Measurements from ENCODE around the gene NFE2L1. TPM values are rescaled to one million over a fixed set of nuclear protein-coding genes. Genes with fewer than 3 reads are reported as not detected.
A peak's percentile ranks its signal among the peaks of the same experiment; 100 is the strongest.

The NFE2L1 gene
- total and polyA plus RNA-seq, 9 of the 15 experiments (the other 6 are each of a cell fraction or from before 2014, with no cell fraction given) = 2.0 to 68.6 (median 39.7) TPM

DNA sequence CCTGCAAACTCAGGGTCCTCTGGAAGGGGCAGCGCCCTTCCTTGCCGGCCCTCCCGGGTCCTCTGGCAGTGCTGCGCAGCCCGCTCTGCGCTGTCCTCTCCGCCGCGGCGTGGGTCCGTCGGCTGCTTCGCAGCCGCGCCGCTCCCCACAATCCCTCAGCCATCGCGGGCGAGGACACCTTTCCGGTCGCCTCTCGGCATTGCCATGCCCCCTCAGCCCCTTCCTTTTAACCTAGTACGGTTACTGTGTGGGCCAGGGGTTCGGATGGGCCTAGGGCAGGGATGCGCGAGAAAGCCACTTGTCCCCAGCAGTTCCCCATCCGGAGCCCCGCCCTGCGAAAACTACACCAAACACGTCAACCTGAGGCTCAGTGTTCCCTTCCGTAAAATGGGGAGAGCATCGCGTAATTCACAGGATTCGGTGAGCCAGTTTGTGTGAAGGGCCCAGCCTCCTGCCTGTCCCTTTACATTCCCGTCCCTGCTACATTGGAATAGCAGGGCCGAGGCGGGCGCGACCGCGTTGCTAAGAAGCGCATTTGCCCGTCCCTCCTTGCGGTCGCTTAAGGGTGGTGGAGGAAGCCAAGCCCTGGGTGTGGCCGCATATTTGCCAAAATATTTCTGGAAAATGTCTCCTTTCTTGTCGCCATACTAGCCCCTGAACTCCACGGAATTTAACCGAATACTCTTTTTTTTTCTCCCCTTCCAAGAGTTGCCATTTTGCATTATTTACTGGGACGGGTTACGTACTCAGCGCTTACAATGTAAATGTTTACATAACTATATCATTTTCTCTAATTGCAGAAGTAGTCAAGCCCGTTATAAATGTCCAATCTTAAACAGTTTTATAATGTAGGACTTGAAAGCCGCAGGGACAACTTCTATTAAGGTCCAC lies 23.8 kb upstream of the NFE2L1 start:
- Histone ChIP-seq H3K4me1 (replicated peaks in 1 of 2; ENCODE audit: control insufficient read depth in 2 of 2, insufficient read depth in 2 of 2, low read length in 2 of 2) (peaks cover 23 to 39% of the 10 kb centered on the region in 2 experiments; a peak in 4 of 5 replicates), H3K27me3 (ENCODE audit: control insufficient read depth in 2 of 2, insufficient read depth in 2 of 2, low read length in 2 of 2) (no peaks in the 10 kb centered on the region), H3K9me3 (replicated peaks; ENCODE audit: control insufficient read depth, insufficient read depth, low read depth, low read length) (no peaks in the 10 kb centered on the region), H3K4me3 (peak overlapping the region; percentile 41), H3K9ac (ENCODE audit: insufficient read depth in 1 of 2, low read depth in 2 of 2, low read length in 2 of 2) (peak overlapping the region; percentile 3 to 87; a peak in 2 of 4 replicates), H4K20me1 (replicated peaks; ENCODE audit: control insufficient read depth, insufficient read depth, low read length) (no peaks in the 10 kb centered on the region), H2AFZ (ENCODE audit: low read depth, low read length) (peak overlapping the region; percentile 91), H3K36me3 (ENCODE audit: control insufficient read depth, insufficient read depth, low read length) (no peaks in the 10 kb centered on the region), H3K9me1 (ENCODE audit: control insufficient read depth, insufficient read depth, low read length) (no peaks in the 10 kb centered on the region), H3K27ac (ENCODE audit: extremely low read depth, low read depth, low read length) (peak overlapping the region; percentile 8; the same call in 1 of the 3 replicates), H3K79me2 (ENCODE audit: control insufficient read depth, insufficient read depth, low read length) (no peaks in the 10 kb centered on the region), H3K4me2 (ENCODE audit: insufficient read depth, low read length) (peak overlapping the region; percentile 84)
- DNase-seq (ENCODE audit: extremely low read depth in 1 of 4, low spot score in 3 of 4) (peak in 2 of 4 experiments; percentile 29 to 61), ATAC-seq (no peak), FAIRE-seq (no peak)
- in situ Hi-C loops (cut with MboI) (loop anchor here (5.0 kb wide), 2 partner anchors 43 to 118 kb away; no protein-coding TSS in a partner anchor), intact Hi-C loops (cut with micrococcal nuclease) (loop anchor here (2.0 to 10.0 kb wide), 2 partner anchors 24 to 230 kb away; partner anchors contain the start of gene NFE2L1)
- WGBS (ENCODE audit: insufficient coverage, low coverage, missing lambda C conversion rate) = 28% methylated on average over 49 of the region's 54 CpGs
- ChIA-PET CTCF (ENCODE audit: low intra/inter-chr PET ratio) (interaction anchor here (0.6 to 4.7 kb wide), 9 partner anchors 24 to 1822 kb away, joined by 3 to 54 read pairs (median 4); partner anchors contain the start of genes NFE2L1 and SP2), POLR2A (interaction anchor here (0.6 to 0.9 kb wide), 2 partner anchors 121 to 193 kb away, joined by 3 read pairs; partner anchors contain the start of genes LRRC46 and MRPL10)
- BruUV-seq (replicated peaks) = no TSS peak
- TF ChIP-seq CBX8 (IDR thresholded peaks at IDR 0.05; ENCODE audit: borderline replicate concordance, extremely low read depth, low read depth, low read length, poor library complexity, severe bottlenecking) (no peak), THRAP3 (IDR thresholded peaks at IDR 0.05; ENCODE audit: borderline replicate concordance) (no peak), CEBPB (tag; IDR thresholded peaks at IDR 0.05) (no peak), SRSF3 (IDR thresholded peaks at IDR 0.05; ENCODE audit: insufficient read depth, low read length) (no peak), ELF4 (CRISPR knock-in tag; IDR thresholded peaks at IDR 0.05) (no peak), ZFP1 (CRISPR knock-in tag; IDR thresholded peaks at IDR 0.05) (no peak), CHD4 (IDR thresholded peaks at IDR 0.05; ENCODE audit: insufficient read depth, insufficient replicate concordance, low read depth, low read length, poor library complexity, severe bottlenecking) (peak; percentile 72), LEF1 (IDR thresholded peaks at IDR 0.05) (0 out of 2 replicates have a peak, but pooled peaks have one; percentile 33), ESRRA (IDR thresholded peaks at IDR 0.05; ENCODE audit: borderline replicate concordance, low read depth) (peak; percentile 62; the same call in 1 of the 2 replicates), ADNP (tag; IDR thresholded peaks at IDR 0.05) (peak; percentile 73), ZFP30 (CRISPR knock-in tag; IDR thresholded peaks at IDR 0.05; ENCODE audit: borderline replicate concordance) (no peak), CGGBP1 (CRISPR knock-in tag; IDR thresholded peaks at IDR 0.05) (no peak), CBFA2T3 (IDR thresholded peaks at IDR 0.05) (no peak), PCBP1 (IDR thresholded peaks at IDR 0.05; ENCODE audit: low read depth, low read length, poor library complexity, severe bottlenecking) (peak; percentile 64), SP2 (IDR thresholded peaks at IDR 0.05; ENCODE audit: extremely low read depth, low read depth, low read length, poor library complexity, severe bottlenecking) (no peak), ZNF146 (CRISPR knock-in tag; IDR thresholded peaks at IDR 0.05; ENCODE audit: unreplicated experiment) (no peak), RBM25 (IDR thresholded peaks at IDR 0.05; ENCODE audit: low read depth, low read length, severe bottlenecking) (peak; percentile 91)
- TF ChIP-seq, protein P1, sequence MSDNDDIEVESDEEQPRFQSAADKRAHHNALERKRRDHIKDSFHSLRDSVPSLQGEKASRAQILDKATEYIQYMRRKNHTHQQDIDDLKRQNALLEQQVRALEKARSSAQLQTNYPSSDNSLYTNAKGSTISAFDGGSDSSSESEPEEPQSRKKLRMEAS (CRISPR knock-in tag; IDR thresholded peaks at IDR 0.05) = no peak
- TF ChIP-seq, protein P2, sequence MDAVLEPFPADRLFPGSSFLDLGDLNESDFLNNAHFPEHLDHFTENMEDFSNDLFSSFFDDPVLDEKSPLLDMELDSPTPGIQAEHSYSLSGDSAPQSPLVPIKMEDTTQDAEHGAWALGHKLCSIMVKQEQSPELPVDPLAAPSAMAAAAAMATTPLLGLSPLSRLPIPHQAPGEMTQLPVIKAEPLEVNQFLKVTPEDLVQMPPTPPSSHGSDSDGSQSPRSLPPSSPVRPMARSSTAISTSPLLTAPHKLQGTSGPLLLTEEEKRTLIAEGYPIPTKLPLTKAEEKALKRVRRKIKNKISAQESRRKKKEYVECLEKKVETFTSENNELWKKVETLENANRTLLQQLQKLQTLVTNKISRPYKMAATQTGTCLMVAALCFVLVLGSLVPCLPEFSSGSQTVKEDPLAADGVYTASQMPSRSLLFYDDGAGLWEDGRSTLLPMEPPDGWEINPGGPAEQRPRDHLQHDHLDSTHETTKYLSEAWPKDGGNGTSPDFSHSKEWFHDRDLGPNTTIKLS (IDR thresholded peaks at IDR 0.05; ENCODE audit: borderline replicate concordance, low read depth) = no peak
